K562 (cell line): ENCODE results near the gene SOX12. TPM values are rescaled to one million over a fixed set of nuclear protein-coding genes. Genes with fewer than 3 reads are reported as not detected.

Experiments used
- DIDO1 ChIP-seq: fragments of 450-650 bp; IDR thresholded peaks from 2 replicates; pipeline ENCODE4 v1.6.1; 2016; ENCODE audit warnings: low read depth, missing biosample characterization, missing genetic modification characterization
- E2F3 ChIP-seq: fragments of 250-450 bp; sonication (Bioruptor Pico); IDR thresholded peaks from 2 replicates; pipeline ENCODE4 v1.4.0; 2020; ENCODE audit warnings: mild to moderate bottlenecking
- E4F1 ChIP-seq: fragments of 250-450 bp; sonication (Bioruptor Pico); IDR thresholded peaks from 2 replicates; pipeline ENCODE4 v1.5.0; 2021; ENCODE audit warnings: mild to moderate bottlenecking, borderline replicate concordance
- HNRNPK ChIP-seq: fragments of 200-400 bp; formaldehyde crosslinking; IDR thresholded peaks from one replicate; pipeline ENCODE4 v1.6.1; 2018; ENCODE audit warnings: mild to moderate bottlenecking, low read depth, low read length; ENCODE audit not compliant: poor library complexity, severe bottlenecking
- NONO ChIP-seq, 2 experiments: fragments of 200-400 bp in 1 of 2; fragments of 450-650 bp in 1 of 2; formaldehyde crosslinking in 1 of 2; IDR thresholded peaks; 2 replicates each; pipeline ENCODE4 v1.6.1; 2017; ENCODE audit warnings: low read depth in 2 of 2, mild to moderate bottlenecking in 2 of 2, moderate library complexity in 2 of 2, low read length in 1 of 2
- POLR2H ChIP-seq: IDR thresholded peaks from 2 replicates; pipeline ENCODE4 v1.6.1; 2016; ENCODE audit warnings: missing genetic modification characterization, low read depth, mild to moderate bottlenecking, control low read depth, missing compliant biosample characterization, moderate library complexity
- POLR3G ChIP-seq: IDR thresholded peaks from 2 replicates; pipeline ENCODE4 v1.6.1; 2011; ENCODE audit not compliant: insufficient read length, insufficient replicate concordance; ENCODE audit errors: extremely low read depth
- SETDB1 ChIP-seq: IDR thresholded peaks from one replicate; pipeline ENCODE4 v1.6.1; 2012; ENCODE audit warnings: low read length, control low read depth, inconsistent platforms
- SRSF1 ChIP-seq: fragments of 200-400 bp; formaldehyde crosslinking; IDR thresholded peaks from 2 replicates; pipeline ENCODE4 v1.6.1; 2017; ENCODE audit warnings: mild to moderate bottlenecking, low read depth, low read length, moderate library complexity
- TCF7L2 ChIP-seq: fragments of 150-350 bp; IDR thresholded peaks from 2 replicates; pipeline ENCODE4 v1.6.1; 2016; ENCODE audit warnings: low read depth, mild to moderate bottlenecking, low read length, moderate library complexity
- TRIM28 ChIP-seq: fragments of 450-650 bp; IDR thresholded peaks from 2 replicates; pipeline ENCODE4 v1.6.1; 2017
- TSHZ1 ChIP-seq: fragments of 250-450 bp; sonication (Bioruptor Pico); IDR thresholded peaks from 2 replicates; pipeline ENCODE4 v1.4.0; 2020; ENCODE audit warnings: mild to moderate bottlenecking, moderate library complexity
- UBTF ChIP-seq, 2 experiments: IDR thresholded peaks; 2 replicates each; pipeline ENCODE4 v1.6.1; 2012; ENCODE audit warnings: improper control_type of control experiment in 2 of 2, low read depth in 2 of 2, low read length in 2 of 2, borderline replicate concordance in 1 of 2
- ZBTB5 ChIP-seq: fragments of 450-650 bp; IDR thresholded peaks from 2 replicates; pipeline ENCODE4 v1.6.1; 2017; ENCODE audit warnings: antibody characterized with exemption
- ZNF644 ChIP-seq: fragments of 200-800 bp; sonication (Bioruptor generic); IDR thresholded peaks from 2 replicates; pipeline ENCODE4 v1.6.1; 2016; ENCODE audit warnings: low read depth, missing genetic modification characterization, missing compliant biosample characterization
- ZNF778 ChIP-seq: fragments of 450-650 bp; formaldehyde crosslinking; IDR thresholded peaks from 2 replicates; pipeline ENCODE4 v1.4.0; 2020; ENCODE audit warnings: mild to moderate bottlenecking, moderate library complexity
- ZSCAN29 ChIP-seq: fragments of 450-650 bp; IDR thresholded peaks from 2 replicates; pipeline ENCODE4 v1.6.1; 2017
- ZZZ3 ChIP-seq: fragments of 450-650 bp; IDR thresholded peaks from 2 replicates; pipeline ENCODE4 v1.6.1; 2016; ENCODE audit warnings: antibody characterized with exemption, mild to moderate bottlenecking, moderate library complexity
- polyA plus RNA-seq, 8 experiments: library from polyadenylated mRNA; depleted of rRNA in 4 of 8; stranded (reverse) in 5 of 8; unstranded in 3 of 8; fragments of >200 nt; fragmentation: Nextera tagmentation in 2 of 8; fragmentation: Illumina TruSeq in 1 of 8; extraction: Ambion mirVana in 2 of 8; extraction: Trizol in 1 of 8; gene quantifications; 2 replicates each; pipeline versions ENCODE4 v1.2.1 to v1.2.3, GENCODE V29; 2011 to 2014; ENCODE audit warnings: inconsistent platforms in 1 of 8, missing spikeins in 1 of 8
- total RNA-seq, 7 experiments: library from RNA; depleted of rRNA in 6 of 7; stranded (reverse); fragments of >200 nt in 6 of 7; fragmentation: Illumina TruSeq in 2 of 7; extraction: Trizol in 2 of 7; gene quantifications; 2 replicates each; pipeline versions ENCODE4 v1.2.1 to v1.2.3, GENCODE V29; 2011 to 2021; ENCODE audit warnings: low replicate concordance in 1 of 7

The SOX12 gene
- total and polyA plus RNA-seq, 9 of the 15 experiments (the other 6 are each of a cell fraction or from before 2014, with no cell fraction given), result 0.42 to 26.3 (median 2.6) TPM

- TF ChIP-seq ZZZ3 (no peak), POLR2H (no peak), ZNF778 (CRISPR knock-in tag) (no peak), UBTF (IDR thresholded peaks at IDR 0.05; ENCODE audit: borderline replicate concordance in 1 of 2, low read depth in 2 of 2, low read length in 2 of 2) (no peak), TRIM28 (peak; percentile 94), ZBTB5 (no peak), TSHZ1 (CRISPR knock-in tag) (no peak), SRSF1 (no peak), TCF7L2 (no peak), E4F1 (CRISPR knock-in tag) (no peak), ZNF644 (tag) (no peak), HNRNPK (no peak), NONO (IDR thresholded peaks at IDR 0.05; ENCODE audit: low read depth in 2 of 2, low read length in 1 of 2) (no peak), SETDB1 (no peak), ZSCAN29 (no peak), DIDO1 (no peak), E2F3 (CRISPR knock-in tag) (no peak), POLR3G (no peak)
Measured at GRCh38 chr20:341682-342081, 16.3 kb downstream of the SOX12 start (continued).
